Stimulated activated CD8-positive, alpha-beta memory T cell treated with anti-CD3 and anti-CD28 coated beads, Interleukin-4, amount 100 ng/mL, for 1 hour (primary cell): ENCODE measurements around the gene TENT5C.

ENCODE experiments used
- DNase-seq, 2 donors: peaks; one replicate each; pipeline ENCODE4 v3.0.0-alpha.2; 2020; ENCODE audit warnings: low read depth in 2 of 2, low spot score in 1 of 2

TENT5C gene

DNA sequence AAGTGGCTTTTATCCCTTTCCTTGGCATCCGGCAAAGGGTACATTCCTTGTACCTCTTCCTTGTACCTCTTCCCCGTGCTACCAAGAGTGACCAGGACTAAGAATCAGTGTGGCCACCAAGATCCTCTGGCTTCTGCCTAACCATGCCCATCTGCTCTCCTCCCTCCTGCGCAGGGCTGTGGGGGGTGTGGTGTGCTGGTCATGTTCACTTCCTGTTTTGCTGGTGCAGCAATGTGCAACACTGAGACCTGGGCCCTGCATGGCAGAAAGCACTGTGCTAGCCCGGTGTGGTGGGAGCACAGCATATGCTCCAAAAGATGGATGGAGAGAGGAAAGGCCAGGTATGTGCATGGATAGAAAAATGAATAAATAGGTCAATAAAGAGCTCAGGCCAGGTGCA, 33.3 kb upstream of the TENT5C start:
- DNase-seq: no peak

DNA sequence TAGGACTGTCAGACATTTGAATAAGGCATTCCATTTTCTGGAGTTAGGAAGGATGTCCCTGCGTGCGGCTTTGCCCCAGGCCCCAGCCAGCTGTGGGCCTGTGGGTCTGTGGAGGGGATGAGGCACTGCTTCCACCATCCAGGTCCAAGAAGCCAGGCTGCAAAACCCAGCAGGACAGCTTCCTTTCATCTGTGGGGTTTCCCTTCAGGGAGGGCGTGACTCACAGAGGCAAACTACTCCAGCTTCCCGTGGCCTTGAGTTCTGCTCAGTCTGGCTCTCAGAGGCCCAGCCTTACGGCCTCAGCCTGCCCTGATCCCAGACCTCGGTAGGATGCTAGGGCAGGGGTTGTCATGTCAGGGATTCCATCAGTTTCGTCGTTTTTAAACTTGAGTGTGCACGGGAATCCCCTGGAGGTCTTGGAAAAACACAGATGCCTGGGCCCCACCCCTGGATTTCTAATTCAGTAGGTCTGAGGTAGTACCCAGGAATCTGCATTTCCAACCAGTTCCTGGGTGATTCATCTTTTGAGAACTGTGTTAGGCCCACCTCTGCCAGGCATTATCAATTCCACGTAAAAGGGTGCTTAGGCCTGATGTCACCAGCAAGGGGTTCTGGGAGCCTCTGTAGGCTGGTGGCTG, 32.3 kb upstream of the TENT5C start:
- no peak for DNase-seq

DNA sequence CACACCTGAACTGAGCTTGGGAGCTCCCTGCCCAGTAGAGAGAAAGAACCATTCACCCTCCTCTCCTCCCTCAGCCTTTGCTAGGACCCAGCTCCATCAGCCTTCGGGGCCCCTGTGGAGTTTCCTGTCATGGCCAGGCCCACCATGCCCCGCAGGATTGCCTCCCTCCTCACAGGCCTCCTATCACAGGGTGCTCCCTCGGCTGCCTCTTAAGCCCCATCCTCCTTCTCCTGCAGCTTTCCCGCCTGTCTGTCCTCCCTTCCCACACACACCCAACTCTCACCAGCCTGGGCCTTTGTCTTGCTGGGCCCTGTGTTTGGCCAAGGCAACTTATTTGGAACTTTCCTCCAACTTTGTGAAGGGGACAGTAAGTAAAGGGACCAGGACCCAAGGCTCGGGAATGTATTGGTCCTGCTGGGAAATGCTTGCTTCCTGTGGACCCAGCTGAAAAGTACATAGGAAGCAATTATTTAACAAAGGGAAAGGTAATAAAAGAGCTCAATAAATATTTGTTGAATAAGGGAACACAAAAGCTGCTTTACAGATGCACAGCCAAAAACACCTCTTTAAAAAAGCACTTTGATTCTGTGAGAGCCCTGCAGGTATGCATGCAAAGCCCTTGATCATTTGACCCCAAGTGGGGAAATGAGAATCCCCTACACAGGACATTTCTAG, 31.6 kb upstream of the TENT5C start:
- DNase-seq: no peak

DNA sequence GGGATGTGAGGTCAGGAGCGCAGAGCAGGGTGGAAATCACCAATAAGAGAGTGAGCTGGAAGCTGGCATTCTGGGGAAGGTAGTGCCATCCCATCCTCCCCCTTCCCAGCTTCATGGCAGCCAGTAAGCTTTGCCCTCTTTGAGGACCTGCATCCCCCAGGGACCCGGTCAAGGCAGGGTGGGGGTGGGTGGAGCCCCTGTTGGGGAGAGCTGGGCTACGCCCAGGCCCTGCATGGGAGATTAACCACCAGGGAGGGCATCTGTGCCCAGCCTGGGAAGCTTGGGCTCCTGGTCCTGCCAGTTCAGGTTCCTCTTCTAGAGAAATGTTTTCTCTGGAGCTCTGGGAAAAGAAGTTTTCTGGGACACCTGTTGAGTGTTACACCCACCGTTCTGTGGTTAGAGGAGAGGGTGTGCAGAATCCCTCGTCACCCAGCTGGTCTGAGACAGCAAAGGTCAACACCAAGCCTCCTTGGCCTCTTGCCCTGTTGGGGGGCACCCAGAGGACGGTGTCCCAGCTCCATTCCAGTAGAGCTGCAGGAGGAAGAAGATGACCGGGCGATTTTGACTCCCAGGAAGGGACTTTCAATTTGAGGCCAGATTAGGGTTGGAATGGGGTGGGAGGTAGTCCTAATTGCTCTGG, 30.1 kb upstream of the TENT5C start:
- DNase-seq: no peak

DNA sequence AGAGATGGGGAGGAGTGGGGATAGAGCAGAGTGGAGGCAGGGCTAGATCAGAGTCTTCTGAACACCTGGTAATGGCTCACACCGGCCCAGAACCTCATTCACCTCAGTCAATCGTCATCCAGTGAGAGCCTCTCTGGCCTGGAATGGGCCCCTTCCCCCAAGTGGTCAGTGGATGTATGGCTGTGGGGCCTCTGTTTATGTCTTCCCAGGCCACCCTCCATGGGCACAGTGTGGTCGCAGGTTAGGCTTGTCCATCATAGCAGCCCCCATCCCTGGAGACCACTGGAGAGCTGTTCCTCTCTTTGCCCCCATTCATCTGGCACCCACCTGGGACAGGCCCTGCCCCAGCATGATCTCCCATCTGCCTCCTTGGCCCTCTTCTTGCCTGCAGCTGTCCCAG, 29.6 kb upstream of the TENT5C start:
- DNase-seq: no peak

DNA sequence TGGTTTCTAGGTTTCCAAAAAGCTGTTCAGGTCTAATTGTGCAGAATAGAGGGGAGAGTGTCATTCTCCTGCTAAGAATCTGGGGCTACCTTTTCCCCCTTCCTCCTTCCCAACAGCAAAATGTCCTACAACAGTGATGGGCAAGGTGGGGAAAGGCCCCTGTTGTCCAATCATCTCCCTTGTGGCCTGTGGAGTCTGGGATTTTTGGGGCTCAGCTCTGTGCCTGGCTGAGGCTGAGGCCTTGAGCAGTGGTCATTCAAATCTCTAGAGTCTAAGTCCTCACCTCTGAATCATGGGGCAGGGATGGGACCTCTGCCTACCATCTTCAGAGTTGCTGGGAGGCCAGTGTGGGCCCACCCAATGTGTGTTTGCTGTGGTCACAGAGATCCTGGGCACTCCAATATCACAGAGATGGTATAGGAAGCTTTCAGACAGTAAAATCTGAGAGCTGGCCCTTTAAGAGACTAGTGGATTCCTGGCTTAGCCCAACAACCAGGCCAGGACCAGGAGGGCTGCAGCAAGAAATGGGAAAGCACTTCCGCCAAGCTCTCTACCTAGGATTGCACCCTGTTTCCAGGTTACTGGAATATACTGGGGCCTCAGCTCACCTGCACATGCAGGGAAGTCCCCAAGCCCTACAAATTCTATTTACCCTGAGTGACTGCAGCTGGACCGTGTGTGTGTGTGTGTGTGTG, 28.5 kb upstream of the TENT5C start:
- no peak for DNase-seq

DNA sequence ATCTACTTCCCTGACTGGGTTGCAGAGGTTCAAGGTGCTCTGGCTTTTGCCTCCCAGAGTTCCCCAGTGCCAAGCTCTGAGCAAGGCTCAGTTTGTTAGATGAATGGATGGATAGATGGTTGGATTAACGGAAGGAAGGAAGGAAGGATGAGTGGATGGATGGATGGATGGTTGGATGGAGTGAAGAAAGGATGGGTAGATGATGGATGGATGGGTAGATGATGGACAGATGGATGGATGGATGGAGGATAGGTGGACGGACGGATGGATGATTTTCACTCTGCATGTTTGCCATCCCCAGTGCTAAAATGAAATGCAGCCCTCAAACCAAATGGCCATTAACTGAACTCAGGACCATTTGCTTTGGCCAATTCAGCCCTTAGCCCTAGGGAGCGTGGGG, 27.4 kb upstream of the TENT5C start:
- no peak for DNase-seq

DNA sequence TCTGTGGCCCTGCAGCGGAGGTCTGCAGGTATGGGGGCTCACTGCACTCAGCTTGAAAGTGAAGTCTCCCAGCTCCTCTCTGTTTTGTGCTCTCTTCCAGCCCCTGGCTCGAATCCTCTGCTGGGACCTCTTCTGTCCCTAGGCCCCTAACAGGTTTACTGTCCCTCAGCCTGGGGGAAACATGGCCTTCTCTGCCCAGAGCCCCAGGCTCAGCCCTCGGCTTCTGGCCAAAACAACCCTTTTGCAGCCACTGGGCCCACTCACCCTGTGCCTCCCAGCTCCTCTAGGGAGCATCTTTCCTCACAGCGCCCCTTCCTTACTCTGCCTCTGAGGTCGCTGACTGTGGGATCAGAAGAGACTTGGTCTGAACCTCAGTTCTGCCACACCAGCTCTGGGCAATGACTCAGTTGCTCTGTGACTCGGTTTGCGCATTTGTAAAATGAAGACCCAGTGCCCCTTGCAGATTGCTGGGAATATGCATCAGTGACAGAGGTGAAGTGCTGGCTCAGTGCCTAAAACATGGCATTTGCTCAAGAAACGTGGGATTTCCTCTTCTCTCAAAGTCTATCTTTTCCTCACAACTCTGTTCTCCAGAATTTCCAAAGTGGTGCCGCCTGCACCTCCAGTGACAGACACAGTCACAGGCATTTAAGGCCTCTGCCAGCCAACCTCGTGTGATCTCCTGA, 26.5 kb upstream of the TENT5C start:
- no peak for DNase-seq

DNA sequence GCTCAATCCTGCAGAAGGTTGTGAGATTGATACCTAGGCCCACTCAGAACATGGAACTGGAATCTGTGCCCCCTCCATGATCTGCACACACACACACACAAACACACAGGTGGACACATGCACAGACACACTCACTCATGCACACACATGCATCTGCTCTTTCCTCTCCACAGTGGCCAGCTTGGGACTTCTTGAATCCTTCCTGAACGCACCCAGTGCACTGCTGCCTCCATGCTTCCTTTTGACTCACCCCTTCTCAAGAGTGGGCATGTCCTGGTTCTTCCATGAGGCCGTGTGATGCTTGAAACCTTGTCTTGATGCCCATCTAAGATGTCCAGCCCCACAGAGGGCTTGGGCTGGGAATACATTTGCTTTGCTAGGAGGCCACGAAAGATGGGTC, 25.4 kb upstream of the TENT5C start:
- DNase-seq: no peak

DNA sequence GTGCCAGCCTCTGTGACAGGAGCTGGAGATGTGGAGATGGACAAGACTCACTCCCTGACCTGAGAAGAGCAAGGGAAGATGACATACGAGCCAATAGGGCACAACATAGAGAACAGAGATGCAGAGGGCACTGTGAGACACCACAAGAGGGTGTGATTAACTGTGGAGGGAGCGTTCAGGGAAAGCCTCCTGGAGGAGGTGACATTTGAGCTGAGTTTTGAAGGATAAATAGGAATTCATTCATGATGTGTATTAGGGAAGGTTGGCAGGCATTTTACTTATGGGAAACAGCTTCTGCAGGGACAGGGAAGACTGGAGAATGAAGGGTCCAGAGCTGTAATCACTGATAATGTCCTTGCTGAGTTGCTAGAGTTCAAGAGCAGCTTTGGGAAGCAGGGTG, 25.0 kb upstream of the TENT5C start:
- DNase-seq: no peak

DNA sequence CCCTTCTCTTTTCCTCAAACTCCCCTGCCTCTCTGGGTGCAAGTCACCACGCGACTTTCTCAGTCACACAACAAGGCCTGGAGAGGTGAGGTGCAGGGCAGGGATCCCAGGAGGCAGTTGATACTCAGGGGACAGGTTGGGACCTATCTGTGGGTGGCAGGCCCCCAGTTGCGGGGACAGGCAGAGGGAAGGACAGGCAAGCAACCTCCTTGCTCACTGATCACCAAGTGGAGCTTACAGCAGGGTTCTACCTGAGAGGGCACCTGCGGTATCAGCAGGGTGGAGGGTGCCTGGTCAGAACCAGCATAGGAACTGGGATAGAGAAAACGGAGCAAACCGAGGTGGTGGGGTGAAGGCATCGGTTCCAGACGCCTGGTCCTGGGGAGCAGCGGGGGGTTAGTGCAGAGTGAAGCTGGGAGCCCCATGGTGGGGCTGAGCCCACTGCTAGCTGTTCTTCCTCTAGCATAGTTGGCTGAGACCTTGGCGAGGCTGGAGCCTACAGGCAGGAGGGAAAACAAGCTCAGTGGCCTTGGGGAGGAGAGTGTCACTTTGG, 24.4 kb upstream of the TENT5C start:
- DNase-seq: no peak

DNA sequence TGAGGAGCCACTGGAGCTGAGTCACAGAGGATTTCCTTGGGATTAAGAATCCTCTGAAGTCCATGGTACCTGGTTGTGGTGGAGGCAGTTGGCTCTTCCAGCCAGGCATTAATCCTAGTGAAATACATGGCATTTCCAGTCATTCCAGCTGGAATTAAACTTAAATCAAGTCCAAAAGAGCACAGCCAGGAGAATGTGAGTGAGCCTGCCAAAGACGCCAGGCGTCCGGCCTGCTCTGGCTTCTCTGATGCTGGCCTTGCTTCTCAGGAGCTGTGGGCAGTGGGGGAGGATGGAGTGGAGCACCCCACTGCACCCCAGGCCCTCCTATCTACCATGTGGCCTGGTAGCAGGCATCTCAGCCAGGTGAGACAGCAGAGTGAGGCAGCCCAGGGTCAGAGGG, 23.4 kb upstream of the TENT5C start:
- DNase-seq: no peak

DNA sequence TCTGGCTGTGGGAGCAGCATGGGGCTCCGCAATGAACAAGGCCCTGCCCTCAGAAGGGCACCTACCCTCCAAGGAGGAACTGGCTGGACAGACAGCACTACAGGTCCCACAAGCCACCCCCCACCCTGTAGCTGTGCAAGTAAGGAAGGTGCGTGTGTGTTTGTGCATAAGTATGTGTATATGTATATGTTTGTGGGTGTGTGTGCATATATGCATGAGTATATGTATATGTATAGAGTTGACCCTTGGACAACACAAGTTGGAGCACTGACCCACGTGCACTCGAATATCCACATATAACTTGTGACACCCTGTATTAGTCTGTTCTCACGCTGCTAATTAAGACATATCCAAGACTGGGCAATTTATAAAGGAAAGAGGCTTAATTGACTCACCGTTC, 22.6 kb upstream of the TENT5C start:
- DNase-seq: no peak

DNA sequence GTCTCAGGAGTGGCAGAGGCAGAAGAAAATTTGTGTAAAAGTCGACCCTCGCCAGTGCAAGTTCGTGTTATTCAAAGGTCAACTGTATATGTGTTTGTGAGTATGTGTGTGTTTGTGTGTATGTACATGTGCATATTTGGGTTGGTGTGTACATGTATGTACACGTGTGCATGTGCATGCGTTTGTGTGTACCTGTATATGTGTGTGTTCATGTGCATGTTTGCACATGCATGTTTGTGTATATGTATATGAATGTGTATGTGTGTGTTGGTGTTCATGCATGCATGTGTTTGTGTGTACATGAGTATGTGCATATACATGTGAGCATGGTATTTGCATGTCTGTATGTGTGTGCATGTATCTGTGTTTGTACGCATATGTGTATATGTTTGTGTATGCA, 21.7 kb upstream of the TENT5C start:
- DNase-seq: no peak

DNA sequence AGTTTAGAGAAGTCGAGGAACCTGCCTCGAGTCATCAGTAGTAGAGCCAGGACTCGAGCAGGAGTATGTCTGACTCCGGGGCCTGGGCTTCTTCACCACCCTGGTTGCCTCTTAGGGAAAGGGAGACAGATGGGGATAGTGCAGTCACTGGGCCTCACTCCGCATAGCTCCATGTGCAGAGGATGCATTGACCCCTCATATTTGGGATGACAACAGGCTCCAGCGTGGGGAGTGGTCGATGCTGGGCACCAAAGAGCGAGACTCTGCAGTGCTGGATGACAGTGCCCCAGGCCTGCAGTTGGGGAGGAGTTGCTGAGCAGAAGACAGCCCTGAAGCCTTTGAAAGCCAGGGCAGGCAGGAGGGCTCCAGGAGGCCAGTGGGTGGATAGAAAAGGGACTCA, 20.8 kb upstream of the TENT5C start:
- no peak for DNase-seq

DNA sequence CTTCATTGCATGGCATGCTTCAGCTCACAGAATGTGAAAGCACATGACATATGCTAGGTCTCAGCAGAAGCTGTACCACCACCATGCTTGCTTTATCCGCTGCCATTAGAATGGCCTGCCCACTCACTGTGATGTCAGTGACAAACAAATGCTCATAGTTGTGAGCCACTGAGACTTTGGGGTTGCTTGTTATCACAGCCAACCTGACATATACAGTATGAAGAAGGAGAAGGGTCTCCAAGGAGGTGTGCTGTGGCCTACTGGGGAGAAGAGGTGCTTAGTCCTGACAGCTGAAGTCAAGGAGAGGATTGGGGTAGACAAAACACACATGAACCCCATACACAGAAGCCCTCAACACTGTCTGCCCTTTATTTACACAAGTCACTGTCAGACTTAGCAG, 19.5 kb upstream of the TENT5C start:
- no peak for DNase-seq

DNA sequence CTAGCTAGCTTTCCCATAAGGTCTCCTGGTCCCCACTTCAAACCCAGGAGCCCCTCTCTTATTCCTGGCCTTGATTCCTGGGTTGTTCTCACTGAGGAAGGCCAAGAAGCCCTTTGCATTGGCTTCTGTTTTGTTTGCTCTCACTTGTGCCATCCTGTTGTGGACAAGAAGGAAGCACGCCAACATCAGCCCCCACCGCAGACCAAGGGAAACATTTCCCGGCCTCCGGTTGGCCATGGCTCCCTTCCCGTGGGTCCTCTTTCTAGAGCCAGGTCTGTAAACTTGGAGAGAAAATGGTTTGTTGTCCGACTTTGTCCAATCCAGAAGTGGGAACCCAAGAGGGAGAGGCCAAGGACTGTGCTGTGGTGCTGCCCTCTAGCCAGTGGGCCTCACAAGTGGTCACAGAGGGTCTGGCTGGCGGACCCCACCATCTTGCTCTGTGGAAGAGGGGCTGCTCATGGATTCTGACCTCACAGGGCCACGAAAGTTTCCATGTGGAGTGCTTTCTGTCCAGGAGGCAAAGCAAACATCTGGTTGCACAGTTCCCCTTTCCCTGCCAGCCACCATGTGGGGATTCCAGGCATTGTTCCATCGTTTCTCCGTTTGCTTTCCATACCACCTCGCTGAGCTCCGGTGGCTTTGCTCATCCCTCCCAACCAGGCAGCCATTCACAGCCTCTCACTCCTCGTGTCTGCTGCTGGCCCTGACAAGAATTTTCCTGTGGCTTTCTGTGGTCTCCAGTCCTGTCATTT, 18.9 kb upstream of the TENT5C start:
- DNase-seq: no peak

DNA sequence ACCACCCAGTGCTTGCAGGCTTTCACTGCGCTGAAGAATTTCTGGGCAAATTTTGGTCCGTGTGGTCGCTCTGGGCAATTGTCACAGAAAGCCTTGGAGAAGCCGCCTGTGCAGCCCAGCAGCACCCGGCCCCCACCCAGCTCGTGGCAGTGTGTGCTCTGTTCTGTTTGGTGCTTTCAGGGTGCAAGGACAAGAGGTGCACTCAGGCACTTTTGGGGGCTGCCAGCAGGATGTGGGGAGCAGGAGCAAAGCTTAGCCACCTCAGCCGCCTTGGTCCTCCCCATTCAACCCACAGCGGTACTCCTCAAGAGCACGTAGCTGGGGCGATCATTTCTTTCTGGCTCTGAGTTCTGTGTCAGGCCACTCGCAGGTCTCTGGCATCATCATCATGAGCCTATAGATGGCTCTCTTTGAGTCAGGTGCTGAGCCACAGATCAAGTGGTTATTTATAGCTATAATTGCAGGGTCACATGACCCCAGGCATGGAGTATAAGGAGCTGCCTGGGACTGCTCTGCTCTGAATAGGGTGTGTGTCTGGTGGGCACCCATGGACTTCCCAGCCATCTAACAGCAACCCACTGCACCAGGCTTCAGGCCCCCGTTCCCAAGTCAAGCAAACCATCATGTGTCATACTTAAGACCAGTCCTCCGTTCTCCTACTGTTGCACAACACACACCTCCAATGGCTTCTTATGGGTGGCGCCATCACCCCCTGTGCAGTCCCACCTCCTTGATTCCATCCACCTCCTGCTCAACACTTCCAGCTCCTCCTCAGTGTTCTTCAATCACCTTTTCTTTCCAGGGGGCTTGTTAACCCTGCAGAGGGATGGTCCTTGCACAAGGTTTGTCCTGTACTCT, 18.1 kb upstream of the TENT5C start:
- no peak for DNase-seq

DNA sequence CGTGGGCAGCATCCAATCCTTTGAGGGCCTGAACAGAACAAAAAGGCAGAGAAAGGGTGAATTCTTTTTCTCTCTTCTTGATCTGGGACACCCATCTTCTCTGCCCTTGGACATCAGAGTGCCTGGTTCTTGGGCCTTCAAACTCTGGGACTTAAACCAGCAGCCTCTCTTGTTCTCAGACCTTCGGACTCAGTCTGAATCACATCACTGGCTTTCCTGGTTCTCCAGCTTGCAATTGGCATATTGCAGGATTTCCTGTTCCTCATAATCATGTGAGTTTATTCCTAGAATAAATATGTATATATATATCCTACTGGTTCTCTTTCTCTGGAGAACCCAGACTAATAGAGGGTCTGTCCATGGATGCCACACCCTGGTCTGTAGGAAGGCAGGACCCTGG, 16.3 kb upstream of the TENT5C start:
- no peak for DNase-seq
